ENCODE results near the gene SLIT3.

Gene SLIT3

GRCh38 chr5:168675883-168676408 lies 625.0 kb downstream of the SLIT3 start:
- H3K27ac Mint-ChIP-seq = no peak overlapping the region
- no peaks in the 10 kb centered on the region for H3K36me3 Mint-ChIP-seq (ENCODE audit: low read depth)
- H3K4me1 Mint-ChIP-seq = peaks cover 18% of the 10 kb centered on the region
- no peak for TF ChIP-seq CTCF (IDR thresholded peaks at IDR 0.05)
- no peak overlapping the region for H3K4me3 Mint-ChIP-seq
- H3K9me3 Mint-ChIP-seq = no peaks in the 10 kb centered on the region
- peaks cover 4% of the 10 kb centered on the region for H3K27me3 Mint-ChIP-seq (ENCODE audit: low read depth, poor library complexity)
- no peak for DNase-seq

- TF ChIP-seq CTCF (IDR thresholded peaks at IDR 0.05) = no peak
- Mint-ChIP-seq H3K27me3 (ENCODE audit: low read depth, poor library complexity) (peaks cover 4% of the 10 kb centered on the region), H3K4me3 (no peak overlapping the region), H3K9me3 (no peaks in the 10 kb centered on the region), H3K27ac (no peak overlapping the region), H3K4me1 (peaks cover 8% of the 10 kb centered on the region), H3K36me3 (ENCODE audit: low read depth) (peaks cover 5% of the 10 kb centered on the region)
- DNase-seq = no peak
These were observed 626.0 kb downstream of the SLIT3 start for GRCh38 chr5:168674893-168675482.

- Mint-ChIP-seq H3K27ac (no peak overlapping the region), H3K27me3 (ENCODE audit: low read depth, poor library complexity) (peaks cover 4% of the 10 kb centered on the region), H3K4me3 (no peak overlapping the region), H3K4me1 (no peaks in the 10 kb centered on the region), H3K36me3 (ENCODE audit: low read depth) (peaks cover 15% of the 10 kb centered on the region), H3K9me3 (no peaks in the 10 kb centered on the region)
- DNase-seq = no peak
- no peak for TF ChIP-seq CTCF (IDR thresholded peaks at IDR 0.05)
These were observed 628.1 kb downstream of the SLIT3 start for GRCh38 chr5:168672888-168673287.

GRCh38 chr5:168672016-168672415 lies 628.9 kb downstream of the SLIT3 start:
- Mint-ChIP-seq H3K9me3 (no peaks in the 10 kb centered on the region), H3K4me3 (no peak overlapping the region), H3K27ac (no peak overlapping the region), H3K27me3 (ENCODE audit: low read depth, poor library complexity) (peaks cover 4% of the 10 kb centered on the region), H3K36me3 (ENCODE audit: low read depth) (peaks cover 15% of the 10 kb centered on the region), H3K4me1 (no peaks in the 10 kb centered on the region)
- TF ChIP-seq CTCF (IDR thresholded peaks at IDR 0.05) = no peak
- DNase-seq = no peak

GRCh38 chr5:168670881-168671575 lies 629.9 kb downstream of the SLIT3 start:
- Mint-ChIP-seq H3K9me3 (no peaks in the 10 kb centered on the region), H3K27ac (no peak overlapping the region), H3K27me3 (ENCODE audit: low read depth, poor library complexity) (peaks cover 4% of the 10 kb centered on the region), H3K36me3 (ENCODE audit: low read depth) (peaks cover 15% of the 10 kb centered on the region), H3K4me1 (no peaks in the 10 kb centered on the region), H3K4me3 (no peak overlapping the region)
- DNase-seq = peak; percentile 39
- peak; percentile 14 for TF ChIP-seq CTCF (IDR thresholded peaks at IDR 0.05)

Measured in nephron progenitor cell (in vitro differentiated cells).